Right atrium auricular region (tissue), 2 donors: ENCODE data around the gene RAB11B. TPM values are rescaled to one million over a fixed set of nuclear protein-coding genes. Genes with fewer than 3 reads are reported as not detected.
"Not testable (repeated sequence)": the region's sequence is repeated elsewhere in the genome, so short reads cannot be mapped to it uniquely, and the experiment has no call there.

Experiments
- DNase-seq: peaks from one replicate; pipeline ENCODE4 v3.0.0-alpha.2; 2019; ENCODE audit warnings: low spot score
- H3K27ac ChIP-seq, 2 donors: fragments of 200-600 bp; sonication (generic); 1 replicate in 1 of 2; 2 replicates in 1 of 2; pipeline ENCODE4 v1.5.1; 2016 to 2019
- H3K27me3 ChIP-seq, 2 donors: fragments of 200-600 bp; sonication (generic); one replicate each; pipeline versions ENCODE4 v1.5.1 to v1.6.0; 2017 to 2019
- H3K36me3 ChIP-seq: fragments of 200-600 bp; sonication (generic); one replicate; pipeline ENCODE4 v1.5.1; 2016
- H3K4me1 ChIP-seq, 2 donors: fragments of 200-600 bp; sonication (generic); one replicate each; pipeline versions ENCODE4 v1.5.1 to v1.6.0; 2017 to 2019
- H3K4me3 ChIP-seq, 2 donors: fragments of 200-600 bp; sonication (generic); 1 replicate in 1 of 2; 2 replicates in 1 of 2; pipeline ENCODE4 v1.5.1; 2017 to 2019; ENCODE audit warnings: mild to moderate bottlenecking in 1 of 2, moderate library complexity in 1 of 2
- H3K9me3 ChIP-seq, 2 donors: fragments of 200-600 bp; sonication (generic); one replicate each; pipeline ENCODE4 v1.5.1; 2019
- total RNA-seq, 2 donors: library from RNA; depleted of rRNA; stranded (reverse); fragments of >200 nt; gene quantifications; one replicate each; pipeline ENCODE4 v1.1.0, GENCODE V29; 2016
- TF ChIP-seq, protein P1 (sequence below), 2 donors: fragments of 200-600 bp; sonication (generic); IDR thresholded peaks; one replicate each; pipeline ENCODE4 v1.5.1; 2019; ENCODE audit warnings: antibody characterized with exemption in 2 of 2

The RAB11B gene
- total RNA-seq, 2 donors from 2014 or later, result 51.0 to 66.0 TPM

DNA sequence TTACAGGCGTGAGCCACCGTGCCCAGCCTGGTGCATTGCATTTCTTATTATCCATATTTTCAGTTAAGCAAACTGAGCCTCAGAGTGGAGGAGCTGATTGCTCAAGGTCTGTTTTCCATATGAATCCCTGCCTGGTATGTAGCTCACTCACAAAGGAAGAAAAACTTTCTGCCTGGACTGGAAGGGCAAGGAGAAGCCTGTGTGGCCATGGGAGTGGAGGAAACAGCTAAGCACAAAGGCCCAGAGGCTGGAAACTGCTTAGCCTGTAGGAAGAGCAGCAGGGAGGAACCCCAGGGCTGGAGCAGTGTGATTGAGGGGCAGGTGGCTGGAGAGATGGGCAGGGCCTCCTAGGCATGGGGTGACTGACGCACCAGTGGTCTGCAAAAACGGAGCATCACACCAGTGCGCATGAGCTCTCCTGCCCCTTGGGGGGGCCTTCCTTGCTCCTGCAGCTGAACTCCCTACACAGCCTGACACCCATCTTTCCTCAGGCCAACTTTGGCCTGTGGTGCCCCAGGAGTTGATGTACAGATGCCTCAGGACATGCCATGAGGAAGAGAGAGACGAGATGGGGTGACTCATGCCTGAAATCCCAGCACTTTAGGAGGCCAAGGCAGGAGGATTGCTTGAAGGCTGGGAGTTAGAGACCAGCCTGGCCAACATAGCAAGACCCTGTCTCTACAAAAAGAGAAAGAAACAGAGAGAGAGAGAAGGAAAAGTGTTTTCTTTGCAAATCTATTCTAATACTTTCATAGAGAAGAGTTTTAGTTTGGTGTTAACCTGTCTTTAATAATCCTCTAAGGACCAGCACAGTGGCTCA, 51.8 kb downstream of the RAB11B start:
- no peaks in the 10 kb centered on the region for H3K9me3 ChIP-seq
- H3K27me3 ChIP-seq, result no peaks in the 10 kb centered on the region
- TF ChIP-seq, protein P1, sequence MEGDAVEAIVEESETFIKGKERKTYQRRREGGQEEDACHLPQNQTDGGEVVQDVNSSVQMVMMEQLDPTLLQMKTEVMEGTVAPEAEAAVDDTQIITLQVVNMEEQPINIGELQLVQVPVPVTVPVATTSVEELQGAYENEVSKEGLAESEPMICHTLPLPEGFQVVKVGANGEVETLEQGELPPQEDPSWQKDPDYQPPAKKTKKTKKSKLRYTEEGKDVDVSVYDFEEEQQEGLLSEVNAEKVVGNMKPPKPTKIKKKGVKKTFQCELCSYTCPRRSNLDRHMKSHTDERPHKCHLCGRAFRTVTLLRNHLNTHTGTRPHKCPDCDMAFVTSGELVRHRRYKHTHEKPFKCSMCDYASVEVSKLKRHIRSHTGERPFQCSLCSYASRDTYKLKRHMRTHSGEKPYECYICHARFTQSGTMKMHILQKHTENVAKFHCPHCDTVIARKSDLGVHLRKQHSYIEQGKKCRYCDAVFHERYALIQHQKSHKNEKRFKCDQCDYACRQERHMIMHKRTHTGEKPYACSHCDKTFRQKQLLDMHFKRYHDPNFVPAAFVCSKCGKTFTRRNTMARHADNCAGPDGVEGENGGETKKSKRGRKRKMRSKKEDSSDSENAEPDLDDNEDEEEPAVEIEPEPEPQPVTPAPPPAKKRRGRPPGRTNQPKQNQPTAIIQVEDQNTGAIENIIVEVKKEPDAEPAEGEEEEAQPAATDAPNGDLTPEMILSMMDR (IDR thresholded peaks at IDR 0.05), result no peak
- no peak for DNase-seq
- peaks cover 26% of the 10 kb centered on the region for H3K36me3 ChIP-seq
- H3K27ac ChIP-seq, result no peak overlapping the region
- peaks cover 0 to 25% of the 10 kb centered on the region in 2 donors for H3K4me1 ChIP-seq
- no peak overlapping the region for H3K4me3 ChIP-seq

- not testable (repeated sequence) for H3K9me3 ChIP-seq, DNase-seq, H3K27me3 ChIP-seq
- Histone ChIP-seq H3K36me3 (peaks cover 12% of the 10 kb centered on the region), H3K4me3 (peak overlapping the region; percentile 86 to 99), H3K27ac (peak overlapping the region; percentile 93 to 99), H3K4me1 (peaks cover 0 to 42% of the 10 kb centered on the region in 2 donors)
Observed at GRCh38 chr19:8444140-8444676, 54.0 kb downstream of the RAB11B start.

GRCh38 chr19:8444677-8445487, 54.7 kb downstream of the RAB11B start, which contains the start of gene HNRNPM:
HNRNPM (plus strand) TSS chr19:8444975; CDS start chr19:8444999, 24 bp downstream.
- TF ChIP-seq, protein P1 (IDR thresholded peaks at IDR 0.05), result no peak
- H3K4me1 ChIP-seq, result peaks cover 0 to 45% of the 10 kb centered on the region in 2 donors
- H3K4me3 ChIP-seq, result peak within 1 kb of the TSS; percentile 86 to 99
- peak; percentile 100 for DNase-seq
- H3K27ac ChIP-seq, result peak within 1 kb of the TSS; percentile 93 to 99
- peaks cover 9% of the 10 kb centered on the region for H3K36me3 ChIP-seq
- no peaks in the 10 kb centered on the region for H3K27me3 ChIP-seq
- no peaks in the 10 kb centered on the region for H3K9me3 ChIP-seq

DNA sequence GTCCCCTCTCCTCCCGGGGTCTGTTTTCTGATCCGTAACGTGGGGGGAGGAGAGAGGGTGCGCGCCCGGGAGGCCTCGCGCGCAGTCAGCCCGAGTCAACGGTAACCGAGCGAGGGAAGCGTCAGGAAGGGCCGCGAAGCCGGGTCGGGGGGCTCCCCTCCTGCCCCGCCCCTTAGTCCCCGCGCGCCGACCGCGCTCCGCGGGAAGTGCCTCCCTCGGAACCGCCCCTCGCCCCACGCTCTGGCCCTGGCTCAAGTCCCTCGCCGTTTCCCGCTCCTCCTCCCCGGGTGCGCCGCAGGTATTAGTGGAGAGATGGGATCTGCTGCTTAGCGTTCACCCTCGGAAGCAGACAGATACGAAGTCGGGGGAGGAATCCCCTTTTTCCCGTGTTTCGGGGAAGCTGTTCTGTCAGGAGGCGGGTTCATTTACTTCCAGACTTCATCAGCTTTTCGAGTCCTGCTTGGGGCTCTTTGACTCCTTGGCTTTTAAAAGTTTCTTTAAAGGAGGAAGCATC, 55.4 kb downstream of the RAB11B start:
- Histone ChIP-seq H3K4me1 (peaks cover 0 to 51% of the 10 kb centered on the region in 2 donors), H3K27ac (peak overlapping the region; percentile 93 to 99), H3K4me3 (peak overlapping the region; percentile 86 to 99), H3K36me3 (peaks cover 9% of the 10 kb centered on the region), H3K27me3 (no peaks in the 10 kb centered on the region), H3K9me3 (no peaks in the 10 kb centered on the region)
- no peak for DNase-seq
- TF ChIP-seq, protein P1 (IDR thresholded peaks at IDR 0.05), result no peak

GRCh38 chr19:8446061-8446709, 56.0 kb downstream of the RAB11B start:
- Histone ChIP-seq H3K4me3 (peak overlapping the region; percentile 86 to 99), H3K27me3 (no peaks in the 10 kb centered on the region), H3K36me3 (peaks cover 9% of the 10 kb centered on the region), H3K9me3 (no peaks in the 10 kb centered on the region), H3K4me1 (peaks cover 0 to 55% of the 10 kb centered on the region in 2 donors), H3K27ac (peak overlapping the region; percentile 93 to 99)
- no peak for DNase-seq
- TF ChIP-seq, protein P1 (IDR thresholded peaks at IDR 0.05), result no peak
